ENCODE measurements around the gene PIEZO2. TPM values are rescaled to one million over a fixed set of nuclear protein-coding genes. Genes with fewer than 3 reads are reported as not detected.

Gene PIEZO2
- total RNA-seq, 1 experiment from 2014 or later = 10.7 TPM

Small RNAs within 50 kb of the gene (microRNA-seq; reads per million reads assigned to microRNA genes)
- not detected for gene MIR6788 (ENCODE audit: borderline number of aligned reads)
